Ishikawa (cell line): ENCODE results near the gene RARS1.

Experiments used
- CEBPB ChIP-seq: IDR thresholded peaks from 2 replicates; pipeline ENCODE4 v1.6.1; 2012
- CREB1 ChIP-seq: IDR thresholded peaks from 2 replicates; pipeline ENCODE4 v1.6.1; 2012; ENCODE audit warnings: low read depth
- EP300 ChIP-seq: IDR thresholded peaks from 2 replicates; pipeline ENCODE4 v1.6.1; 2012; ENCODE audit warnings: borderline replicate concordance
- FOXM1 ChIP-seq: IDR thresholded peaks from 2 replicates; pipeline ENCODE4 v1.6.1; 2012; ENCODE audit warnings: low read depth, borderline replicate concordance
- MAX ChIP-seq: IDR thresholded peaks from 2 replicates; pipeline ENCODE4 v1.6.1; 2012
- RAD21 ChIP-seq: IDR thresholded peaks from 2 replicates; pipeline ENCODE4 v1.6.1; 2012; ENCODE audit warnings: low read depth
- REST ChIP-seq: IDR thresholded peaks from 2 replicates; pipeline ENCODE4 v1.6.1; 2012; ENCODE audit warnings: low read depth, mild to moderate bottlenecking
- TAF1 ChIP-seq: IDR thresholded peaks from 2 replicates; pipeline ENCODE4 v1.6.1; 2012; ENCODE audit warnings: low read depth, mild to moderate bottlenecking
- TEAD4 ChIP-seq: IDR thresholded peaks from 2 replicates; pipeline ENCODE4 v1.6.1; 2012
- USF1 ChIP-seq: IDR thresholded peaks from 2 replicates; pipeline ENCODE4 v1.6.1; 2012
- YY1 ChIP-seq: IDR thresholded peaks from 2 replicates; pipeline ENCODE4 v1.6.1; 2012; ENCODE audit warnings: low read depth
- ZBTB7A ChIP-seq: IDR thresholded peaks from 2 replicates; pipeline ENCODE4 v1.6.1; 2012; ENCODE audit warnings: low read depth

- TF ChIP-seq EP300, result no peak
- no peak for TF ChIP-seq TAF1
- no peak for TF ChIP-seq YY1
- no peak for TF ChIP-seq REST
- no peak for TF ChIP-seq CEBPB
- no peak for TF ChIP-seq CREB1
- no peak for TF ChIP-seq MAX
- TF ChIP-seq USF1, result no peak
- no peak for TF ChIP-seq ZBTB7A
- no peak for TF ChIP-seq RAD21
- no peak for TF ChIP-seq FOXM1
- no peak for TF ChIP-seq TEAD4
Observed at GRCh38 chr5:168463081-168463480, 23.2 kb upstream of the RARS1 start.
